HG02840 (cell line): Measurements from ENCODE around the gene ZNF423.

Source experiments
- ATAC-seq: cut with Tn5 transposase; IDR thresholded peaks from one replicate; pipeline ENCODE4 v1.9.1; 2021; ENCODE audit warnings: mild to moderate bottlenecking, moderate library complexity, moderate number of reproducible peaks; ENCODE audit not compliant: unreplicated experiment, low FRiP score

ZNF423 gene

DNA sequence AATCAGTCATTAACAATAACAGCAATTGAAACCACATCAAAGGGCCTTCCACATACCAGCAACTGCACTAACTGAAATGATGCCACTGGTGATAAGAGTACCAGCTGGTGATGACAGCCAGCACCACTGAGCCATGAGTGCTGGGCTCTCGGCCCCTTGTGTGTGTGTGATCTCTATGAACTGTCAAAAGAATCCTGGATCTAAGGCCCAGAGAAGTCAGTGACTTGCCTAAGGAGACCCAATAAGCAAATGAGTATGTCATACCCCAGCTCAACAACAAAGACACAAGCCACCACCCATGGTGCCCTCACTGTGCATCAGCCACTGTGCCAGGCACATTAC, 220.9 kb downstream of the ZNF423 start:
- no peak for ATAC-seq

DNA sequence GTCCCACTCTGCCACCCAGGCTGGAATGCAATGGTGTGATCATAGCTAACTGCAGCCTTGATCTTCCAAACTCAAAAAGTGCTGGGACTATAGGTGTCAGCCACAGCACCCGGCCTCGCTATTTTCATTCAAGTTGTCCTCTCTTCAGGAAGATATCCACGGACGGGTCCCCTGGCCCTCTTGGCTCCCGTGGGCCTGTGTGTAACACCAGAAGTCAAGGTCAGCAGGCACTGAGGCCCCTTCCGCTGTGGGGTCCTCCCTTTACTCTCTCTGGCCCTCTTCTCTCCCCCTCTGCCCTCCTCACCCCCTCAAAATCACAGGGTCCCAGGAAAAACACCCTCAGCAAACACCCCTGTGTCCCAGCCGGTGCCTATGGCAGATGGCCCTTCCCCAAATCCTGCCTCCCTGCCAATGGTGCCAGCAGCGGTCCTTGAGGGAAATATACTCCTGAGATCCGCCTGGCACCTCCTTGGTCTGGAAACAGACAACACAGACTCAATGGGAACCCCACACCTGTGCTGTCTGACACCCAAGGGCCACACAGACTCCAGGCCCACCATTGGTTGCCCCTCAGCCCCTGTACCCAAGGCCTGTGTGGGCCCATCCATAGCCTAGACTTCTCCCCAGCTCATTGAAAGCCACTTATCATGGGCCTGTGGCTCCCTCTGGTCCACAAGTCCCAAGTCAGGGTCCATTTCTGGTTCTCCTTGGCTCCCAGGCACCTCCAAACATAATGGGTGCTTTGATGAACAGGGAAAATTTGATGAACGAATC, 221.5 kb downstream of the ZNF423 start:
- no peak for ATAC-seq

DNA sequence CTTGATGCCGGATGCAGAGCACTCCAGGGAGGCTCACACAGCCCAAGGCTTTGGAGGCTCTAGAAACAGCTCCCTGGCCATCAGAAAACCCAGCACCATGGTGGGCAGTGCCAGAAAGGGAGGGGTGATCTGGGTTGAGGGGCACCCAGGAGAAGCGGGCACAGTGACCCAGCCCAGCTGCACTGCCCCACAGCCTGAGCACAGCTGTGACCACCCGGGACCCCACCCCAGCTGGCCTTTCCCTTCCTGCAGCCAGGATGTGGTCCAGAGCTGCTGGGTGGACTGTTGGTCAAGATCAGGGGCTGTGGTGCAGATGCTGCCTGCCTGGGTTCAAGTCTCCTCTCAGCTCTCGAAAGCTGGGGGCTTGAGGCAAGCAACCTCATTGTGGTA, 223.1 kb downstream of the ZNF423 start:
- ATAC-seq: no peak

DNA sequence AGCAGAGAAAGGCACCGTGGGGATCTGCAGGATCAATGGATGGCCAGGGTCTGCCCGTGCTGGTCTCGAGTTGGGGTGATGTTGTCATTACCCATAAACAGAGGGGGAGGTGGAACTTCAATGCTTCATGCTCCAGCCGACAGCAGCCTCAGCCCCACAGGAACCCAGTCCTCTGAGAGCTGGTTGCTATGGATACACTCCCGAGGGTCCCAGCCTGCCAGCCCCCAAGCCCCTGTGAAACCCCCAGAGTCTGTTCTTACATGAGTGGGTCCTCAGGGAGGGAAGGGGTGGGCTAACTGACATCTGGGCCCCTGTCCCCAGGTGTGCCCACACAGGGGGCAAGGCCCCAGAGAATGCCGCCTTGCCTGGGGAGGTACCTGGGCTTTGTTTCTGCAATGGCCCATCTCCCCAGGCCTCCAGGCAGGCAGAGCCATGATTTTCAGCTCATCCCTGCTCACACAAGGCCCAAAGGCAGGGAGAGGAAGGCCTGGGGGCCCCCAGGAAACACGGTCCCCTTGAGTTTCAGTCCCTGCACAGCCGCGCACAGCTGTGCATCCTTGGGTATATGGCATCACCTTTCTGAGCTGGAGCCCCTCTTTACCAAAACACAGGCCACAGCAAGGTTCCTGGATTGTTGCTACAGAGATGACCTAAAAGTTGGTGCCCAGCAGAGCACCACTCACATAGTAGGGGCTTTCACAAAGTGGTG, 223.7 kb downstream of the ZNF423 start:
- ATAC-seq: no peak

DNA sequence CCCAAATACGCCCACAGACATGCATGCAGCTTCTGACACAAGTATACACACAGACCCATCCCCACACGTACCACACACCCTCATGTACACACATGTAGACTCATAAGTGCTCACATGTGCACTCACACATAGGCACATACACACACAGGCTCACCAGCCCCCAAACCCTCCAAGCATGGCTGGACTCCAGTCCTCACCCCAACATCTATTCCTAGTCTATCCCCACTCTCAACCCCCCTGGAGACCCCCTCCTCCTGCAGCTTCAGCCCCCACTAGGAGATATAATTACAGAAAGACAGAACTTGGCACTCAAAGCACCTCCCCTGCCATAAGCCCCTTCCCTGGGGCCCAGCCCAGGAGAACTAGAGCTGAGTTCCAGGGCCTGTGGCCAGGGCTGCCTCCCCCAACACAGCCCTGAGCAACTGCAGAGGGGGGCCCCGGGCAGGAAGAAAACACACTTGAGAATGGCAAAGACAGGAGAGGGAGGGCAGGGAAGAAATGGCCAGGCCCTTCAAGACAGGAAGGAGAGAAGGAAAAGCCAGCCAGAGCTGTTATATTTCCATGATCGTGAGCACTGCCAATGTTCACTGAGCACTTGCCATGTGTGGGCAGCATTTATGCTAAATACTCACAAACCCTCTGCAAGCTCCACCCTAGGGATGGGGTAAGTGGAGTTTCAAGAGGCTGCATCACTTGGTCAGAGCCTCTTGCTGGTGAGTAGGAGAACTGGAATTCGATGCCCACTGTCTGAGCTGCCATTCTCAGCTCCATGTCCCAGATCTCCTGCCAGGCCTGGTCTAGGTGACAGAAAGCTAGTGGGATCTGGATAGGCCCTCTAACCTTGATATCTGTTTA, 224.5 kb downstream of the ZNF423 start:
- no peak for ATAC-seq

DNA sequence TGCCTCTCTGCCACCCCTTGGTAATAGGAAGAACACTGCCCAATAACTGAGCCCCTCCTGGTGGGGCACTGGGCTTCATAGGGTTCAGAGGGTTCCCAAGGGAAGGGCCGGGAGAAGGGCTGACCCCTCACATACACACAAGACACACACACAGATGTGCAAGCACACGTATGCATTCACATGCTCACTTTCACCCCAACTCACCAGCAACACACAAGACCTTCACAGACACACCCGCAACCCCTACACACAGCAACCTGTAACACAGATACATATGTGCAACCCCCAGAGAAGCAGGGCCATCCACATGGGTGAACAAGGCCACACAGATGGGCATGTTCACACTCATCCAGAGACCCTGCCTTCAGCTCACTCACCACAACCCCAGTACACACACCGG, 225.1 kb downstream of the ZNF423 start:
- no peak for ATAC-seq

DNA sequence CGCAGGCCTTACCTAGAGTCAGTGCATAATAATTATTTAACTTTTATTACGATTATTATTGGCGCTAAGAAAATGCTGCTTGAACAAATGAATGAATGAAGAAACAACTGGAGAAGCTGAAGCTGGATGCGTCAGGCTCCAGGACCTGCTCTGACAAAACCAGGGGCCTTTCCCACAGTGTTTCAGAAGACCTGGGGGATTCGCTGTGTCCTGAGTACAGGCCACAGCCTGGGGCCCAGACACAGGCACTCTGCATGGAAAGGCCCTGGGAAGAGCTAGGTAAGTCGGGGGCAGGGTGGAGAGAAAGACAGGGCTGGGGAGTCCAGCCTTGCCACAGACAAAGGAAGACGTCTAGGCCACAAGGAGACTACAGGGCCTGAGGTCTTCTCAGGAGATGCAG, 226.1 kb downstream of the ZNF423 start:
- ATAC-seq: no peak

DNA sequence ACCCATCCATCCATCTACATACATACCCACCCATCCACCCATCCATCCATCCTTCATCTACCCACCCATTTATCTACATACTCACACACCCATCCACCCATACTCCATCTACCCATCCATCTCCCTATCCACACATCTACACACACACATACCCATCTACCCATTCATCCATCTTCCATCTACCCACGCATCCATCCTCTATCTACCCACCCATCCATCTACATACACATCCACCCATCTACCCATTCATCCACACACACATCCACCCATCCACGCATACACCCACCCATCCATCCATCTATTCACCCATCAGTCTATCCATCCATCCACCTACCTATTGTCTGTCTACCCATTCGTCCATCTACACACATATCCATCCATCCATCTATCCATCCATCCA, 227.8 kb downstream of the ZNF423 start:
- no peak for ATAC-seq

DNA sequence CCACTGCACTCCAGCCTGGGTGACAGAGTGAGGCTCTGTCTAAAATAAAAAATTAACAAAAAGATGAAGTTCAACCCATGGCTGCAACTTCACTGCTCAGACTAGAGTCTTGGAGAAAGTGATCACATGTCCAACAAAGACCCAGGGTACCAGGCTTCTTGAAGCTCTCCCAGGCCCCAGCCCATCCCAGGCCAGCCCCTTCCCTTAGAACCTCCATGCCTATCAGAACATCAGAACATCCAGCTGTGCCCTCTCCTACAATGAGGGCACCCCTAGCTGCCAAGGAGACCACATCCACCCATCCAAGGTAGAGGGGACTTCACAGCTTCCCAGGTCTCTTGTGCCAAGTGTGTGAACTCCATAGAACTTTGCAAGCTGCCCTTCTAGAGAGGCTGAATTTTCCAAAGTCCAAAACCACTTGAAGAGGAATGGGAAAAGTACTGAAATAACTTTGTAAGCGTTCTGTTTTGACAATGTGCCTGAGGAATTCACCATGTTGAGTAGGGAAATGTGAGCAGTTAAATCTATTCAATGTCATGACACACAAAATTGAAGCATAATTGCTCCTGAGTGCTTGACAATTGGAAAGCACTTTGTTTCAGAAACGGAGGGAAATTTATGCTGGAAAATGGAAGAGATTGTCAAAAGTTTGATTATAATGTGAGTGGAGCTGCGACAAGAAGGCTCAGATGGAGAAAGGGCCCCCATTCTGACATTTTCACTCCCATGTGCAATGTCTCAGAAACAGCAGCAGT, 230.4 kb downstream of the ZNF423 start:
- no peak for ATAC-seq

DNA sequence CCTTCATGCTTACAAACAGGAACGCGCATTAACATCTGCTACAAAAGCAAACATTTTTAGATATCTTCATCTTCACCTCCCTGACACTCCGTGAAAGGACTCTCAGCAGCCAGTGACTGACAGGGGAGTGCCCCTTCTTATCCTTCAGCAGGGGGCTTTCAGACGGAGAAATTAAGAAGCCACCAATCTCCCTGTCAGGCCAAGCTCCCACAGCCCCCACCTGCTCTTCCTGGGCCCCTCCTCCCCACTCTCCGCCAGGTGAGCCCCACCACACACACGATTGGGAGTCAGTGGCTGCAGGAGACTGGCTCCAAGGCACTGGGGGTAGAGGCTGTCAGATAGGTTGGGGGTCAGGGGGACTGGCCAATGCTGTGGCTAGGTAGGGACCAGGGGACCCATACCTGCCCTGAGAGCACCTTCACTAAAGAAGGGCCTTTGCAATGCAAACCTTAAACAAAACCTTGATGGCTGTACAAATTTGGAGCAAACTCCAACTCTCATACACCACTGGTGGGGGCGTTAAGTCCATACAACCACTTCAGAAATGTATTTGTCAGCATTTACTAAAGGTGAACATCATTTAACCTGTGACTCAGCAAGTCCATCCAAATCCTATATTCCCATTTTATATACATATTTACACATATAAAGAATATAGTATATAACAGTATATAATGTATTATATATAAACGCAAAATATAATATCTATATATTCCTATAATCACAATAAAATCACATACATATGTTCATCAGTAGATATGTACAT, 232.2 kb downstream of the ZNF423 start:
- no peak for ATAC-seq

DNA sequence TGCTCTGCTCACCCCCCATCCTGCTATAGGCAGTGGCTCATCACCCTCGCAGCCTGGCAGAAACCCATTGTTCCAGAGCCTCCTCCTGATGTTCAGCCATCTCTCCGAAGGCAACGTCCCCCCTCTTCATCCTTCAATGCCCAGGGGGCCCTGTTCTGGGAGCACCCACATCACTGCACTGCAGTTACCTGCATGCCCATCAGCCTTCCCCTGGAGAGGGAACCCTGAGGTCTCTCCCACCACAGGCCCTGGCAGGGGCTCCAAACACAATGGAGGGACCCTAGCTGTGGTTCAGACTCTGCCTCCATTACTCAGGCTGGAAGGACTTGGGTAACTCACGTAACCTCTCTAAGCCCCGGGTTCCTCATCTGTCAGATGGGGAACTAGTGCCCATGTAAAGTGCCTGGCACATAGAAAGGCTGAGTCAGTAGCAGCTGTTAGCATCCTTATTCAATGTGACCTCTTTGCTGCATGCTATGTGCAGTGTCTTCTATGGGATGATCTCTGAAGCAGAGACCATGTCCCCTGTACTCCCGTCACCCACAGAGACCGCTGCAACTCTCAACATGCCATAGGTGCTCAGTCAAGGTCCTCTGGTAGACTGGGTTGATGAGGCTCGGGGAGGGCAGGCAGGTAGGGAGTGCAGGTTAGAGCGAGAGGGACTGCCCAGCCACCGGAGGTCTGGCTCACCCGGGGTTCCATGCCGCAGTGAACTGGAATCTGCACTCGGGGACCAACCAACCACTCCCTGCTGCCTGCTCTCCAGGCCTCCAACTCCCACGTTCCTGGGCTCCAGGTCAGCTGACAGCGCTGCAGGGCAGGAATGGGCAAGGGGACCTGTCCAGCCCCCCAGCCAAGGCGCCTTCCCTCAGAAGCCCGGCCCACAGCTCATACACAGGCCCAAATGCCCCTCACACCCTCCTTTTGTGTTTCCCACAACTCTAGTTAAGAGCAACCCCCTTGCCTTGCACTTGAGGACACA, 233.2 kb downstream of the ZNF423 start:
- no peak for ATAC-seq

DNA sequence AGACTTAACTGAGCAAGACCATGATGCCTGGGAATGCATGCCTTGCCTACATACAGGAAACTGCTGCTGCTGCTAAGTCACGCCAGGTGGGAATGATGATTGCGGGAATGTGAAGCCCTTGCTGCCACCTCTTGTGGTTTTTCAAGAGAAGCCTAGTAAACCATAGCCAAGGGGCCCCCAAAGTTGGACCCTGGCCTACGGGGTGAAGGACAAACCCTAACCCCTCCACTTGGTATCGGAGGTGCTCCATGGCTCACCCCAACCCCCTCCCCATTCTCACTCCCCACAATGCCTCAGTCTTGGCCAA, 233.9 kb downstream of the ZNF423 start:
- ATAC-seq: no peak

DNA sequence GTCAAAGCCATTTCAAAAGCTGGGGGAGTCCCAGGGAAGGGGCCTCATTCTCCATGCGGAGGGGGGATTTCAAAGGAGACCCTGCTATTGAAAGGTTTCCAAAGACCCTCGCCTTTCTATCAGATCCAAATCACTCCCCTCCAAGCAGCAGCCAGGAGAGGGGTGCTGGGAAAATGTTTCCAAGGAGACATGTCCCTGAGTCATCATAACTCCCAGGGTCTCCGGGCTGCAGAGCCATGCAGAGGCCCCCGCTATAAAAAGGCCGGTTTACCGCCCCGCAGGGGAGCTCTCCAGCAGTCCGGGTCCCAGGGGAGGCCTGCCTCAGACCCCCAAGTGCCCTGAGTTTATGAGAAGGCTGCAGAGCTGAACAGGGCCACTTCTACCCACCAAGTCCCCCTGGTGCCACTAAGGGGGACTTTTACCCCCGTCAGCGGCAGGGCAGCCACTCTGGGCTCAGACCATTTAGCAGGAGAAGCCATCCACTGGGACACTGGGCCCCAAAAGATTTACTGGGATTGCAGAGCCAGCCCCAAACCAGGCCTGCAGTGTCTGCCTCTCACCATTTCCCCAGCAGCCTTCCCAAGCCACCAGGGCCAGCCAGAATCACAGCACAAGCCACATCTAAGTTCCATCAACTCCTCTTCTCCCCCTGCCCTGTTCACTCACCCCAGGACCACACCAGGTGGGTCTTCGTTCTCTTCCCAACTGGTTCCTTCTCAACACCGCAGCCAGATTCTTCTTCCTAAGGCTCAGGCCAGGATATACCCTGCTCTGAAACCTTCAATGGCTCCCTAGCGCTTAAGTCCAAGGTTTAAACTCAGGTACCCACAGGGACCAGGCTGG, 234.4 kb downstream of the ZNF423 start:
- no peak for ATAC-seq

DNA sequence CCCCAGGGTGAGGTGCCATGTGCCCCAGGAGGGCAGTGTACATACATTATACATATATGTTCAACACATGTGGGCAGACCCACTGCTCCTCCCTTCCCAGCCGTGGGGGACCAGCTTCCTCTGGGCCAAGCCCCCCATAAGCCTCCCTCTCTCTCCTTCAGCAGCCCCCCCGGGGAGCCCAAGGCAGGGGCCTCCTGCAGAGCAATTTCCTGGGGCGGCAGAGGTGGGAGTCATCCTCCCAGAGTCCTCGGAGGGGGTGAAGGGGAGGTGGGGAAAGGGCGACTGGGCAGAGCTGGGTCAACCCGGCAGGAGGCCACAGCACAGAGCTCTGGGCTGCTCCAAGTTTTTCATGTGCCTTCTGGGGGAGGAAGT, 235.1 kb downstream of the ZNF423 start:
- no peak for ATAC-seq

DNA sequence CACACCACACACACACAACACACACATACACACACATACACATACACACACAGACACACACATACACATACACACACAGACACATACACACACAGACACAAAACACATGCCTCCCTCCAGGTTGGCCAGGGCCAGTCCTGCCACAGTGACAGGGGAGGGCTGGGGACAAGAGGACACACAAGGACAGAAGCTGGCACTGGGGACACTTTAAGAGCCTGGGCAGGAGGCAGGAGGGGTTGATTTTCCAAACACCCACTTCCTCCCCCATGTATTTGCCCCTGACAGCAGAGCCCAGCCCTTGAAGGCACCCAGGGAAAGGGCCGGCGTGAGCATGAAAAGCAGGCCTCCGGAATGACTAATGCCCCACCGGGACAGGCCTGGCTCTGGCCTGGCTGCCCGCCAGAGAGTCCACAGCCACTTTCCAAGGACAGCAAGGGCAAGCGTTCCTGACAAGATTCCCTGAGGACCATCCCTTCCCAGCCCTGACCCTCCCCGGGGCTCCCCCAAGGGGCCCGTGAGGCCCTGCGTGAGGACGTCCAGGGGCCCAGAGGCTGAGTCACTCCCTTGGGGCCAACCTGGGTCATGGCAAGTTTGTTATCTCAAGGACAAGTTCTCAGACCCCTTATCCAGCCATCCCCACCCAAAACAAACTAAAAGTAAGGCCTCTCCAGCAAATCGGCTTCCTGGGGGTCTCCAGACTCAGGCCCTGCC, 235.6 kb downstream of the ZNF423 start:
- ATAC-seq: no peak

DNA sequence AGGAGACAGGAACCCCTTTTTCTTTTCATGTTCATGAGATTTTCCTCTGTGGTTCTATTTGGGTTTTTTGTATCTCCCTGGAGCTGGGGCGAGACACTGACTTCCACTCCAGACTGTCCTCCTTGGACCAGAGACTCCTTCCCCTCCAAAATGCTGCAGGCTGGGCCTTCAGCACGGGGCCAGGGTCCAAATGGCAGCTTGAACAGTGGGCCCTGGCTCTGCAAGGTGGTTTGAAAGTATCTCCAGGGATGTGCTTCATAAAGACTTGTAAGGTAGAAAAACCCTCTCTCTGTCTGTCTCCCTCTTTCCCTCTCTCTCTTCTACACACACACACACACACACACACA, 236.1 kb downstream of the ZNF423 start:
- no peak for ATAC-seq

DNA sequence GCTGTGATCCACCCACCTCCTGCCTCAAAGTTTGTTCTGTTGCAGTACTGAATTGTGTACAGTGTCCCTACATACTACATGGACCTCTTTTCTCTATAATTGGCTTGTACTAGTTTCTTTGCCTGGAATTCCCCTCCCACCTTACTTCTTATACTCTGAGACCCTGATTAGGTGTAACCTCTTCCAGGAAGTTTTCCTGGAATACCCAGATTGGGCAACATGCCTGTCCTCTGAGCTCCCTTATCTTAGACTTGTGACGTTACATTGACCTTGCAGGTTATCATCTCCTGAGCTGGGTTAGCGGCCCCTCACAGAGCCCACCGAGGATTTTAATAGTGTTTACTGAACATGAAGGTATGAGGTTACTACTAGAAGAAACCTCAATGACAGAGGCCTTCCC, 237.0 kb downstream of the ZNF423 start:
- ATAC-seq: no peak
